Adrenal gland (tissue), 12 donors: ENCODE results near the gene CUL4A. TPM values are rescaled to one million over a fixed set of nuclear protein-coding genes. Genes with fewer than 3 reads are reported as not detected.

Experiments used
- DNase-seq, 7 donors: peaks; one replicate each; pipeline ENCODE4 v3.0.0-alpha.2; 2019 to 2020
- H3K27ac ChIP-seq, 5 donors: fragments of 200-600 bp; sonication (generic) in 4 of 5; 1 replicate in 3 of 5; 2 replicates in 2 of 5; pipeline versions ENCODE4 v1.5.1 to v1.8.0; 2016 to 2020; ENCODE audit warnings: mild to moderate bottlenecking in 1 of 5
- H3K27me3 ChIP-seq: fragments of 200-600 bp; 2 replicates; pipeline ENCODE4 v1.8.0; 2021
- H3K36me3 ChIP-seq, 2 donors: fragments of 200-600 bp; replicated peaks in 1 of 2; 1 replicate in 1 of 2; 2 replicates in 1 of 2; pipeline versions ENCODE4 v1.5.1 to v1.8.0; 2018 to 2022
- H3K4me1 ChIP-seq, 2 donors: fragments of 200-600 bp; replicated peaks in 1 of 2; 1 replicate in 1 of 2; 2 replicates in 1 of 2; pipeline versions ENCODE4 v1.5.1 to v1.8.0; 2018 to 2021
- H3K4me3 ChIP-seq, 4 donors: fragments of 200-600 bp; sonication (generic) in 3 of 4; one replicate each; pipeline ENCODE4 v1.5.1; 2016 to 2018
- H3K9me3 ChIP-seq, 3 donors: fragments of 200-600 bp; sonication (generic) in 1 of 3; replicated peaks in 1 of 3; 1 replicate in 2 of 3; 2 replicates in 1 of 3; pipeline versions ENCODE4 v1.5.1 to v1.8.0; 2016 to 2021
- CTCF ChIP-seq, 6 experiments: fragments of 450-650 bp in 4 of 6; fragments of 200-600 bp in 2 of 6; sonication (generic) in 1 of 6; IDR thresholded peaks; 1 replicate in 5 of 6; 2 replicates in 1 of 6; pipeline versions ENCODE4 v1.5.1 to v1.8.0; 2016 to 2021; ENCODE audit warnings: antibody characterized with exemption in 6 of 6, mild to moderate bottlenecking in 2 of 6, moderate library complexity in 1 of 6
- POLR2A ChIP-seq, 2 donors: fragments of 450-650 bp; IDR thresholded peaks; one replicate each; pipeline ENCODE4 v1.6.1; 2017; ENCODE audit warnings: antibody characterized with exemption in 2 of 2, mild to moderate bottlenecking in 2 of 2, moderate library complexity in 1 of 2
- WGBS, 4 donors: extraction: QIAGEN DNeasy Blood & Tissue Kit in 2 of 4; methylation state at CpG; one replicate each; pipeline versions ENCODE4 v1.1.5 to v1.1.7; 2013 to 2017; 5-methylcytosine and 5-hydroxymethylcytosine counted together
- intact Hi-C, 2 donors: fragments of 100-400 bp; cut with DNase I; formaldehyde crosslinking; loops; one replicate each; pipeline versions ENCODE4 v1.14.1 to v1.15.0; 2022 to 2023
- polyA plus RNA-seq, 3 donors: library from polyadenylated mRNA; stranded (reverse); fragments of 200-250 nt in 2 of 3; fragments of 350-450 nt in 1 of 3; fragmentation: Illumina TruSeq in 1 of 3; extraction: RNeasy Lipid Tissue Mini Kit (QIAGEN cat#74804) in 1 of 3; gene quantifications; one replicate each; pipeline ENCODE4 v1.2.3, GENCODE V29; 2013 to 2014
- total RNA-seq, 9 donors: library from RNA; depleted of rRNA in 4 of 9; stranded (reverse); fragments of >200 nt in 4 of 9; fragments of 120-200 nt in 1 of 9; fragmentation: NEBNext Ultra II Directional in 1 of 9; extraction: Animal tissue kit (Norgen Biotek cat#: 25700) in 1 of 9; gene quantifications; one replicate each; pipeline versions ENCODE4 v1.1.0 to v1.2.4, GENCODE V29; 2013 to 2023
- donor health status: healthy with polysubstance abuse.
- donor health status: Bipolar disorder and iron deficiency.
- donor health status: DM: yes; HTN: yes; CAD: no.
- donor health status: DM: no; HTN: no; CAD: no.
- donor health status: DM: no; HTN: no; CAD: no.
- donor health status: DM: yes; HTN: yes; CAD: no.

Gene CUL4A
- total and polyA plus RNA-seq, 12 donors, result 27.6 to 90.4 (median 58.7) TPM

DNA sequence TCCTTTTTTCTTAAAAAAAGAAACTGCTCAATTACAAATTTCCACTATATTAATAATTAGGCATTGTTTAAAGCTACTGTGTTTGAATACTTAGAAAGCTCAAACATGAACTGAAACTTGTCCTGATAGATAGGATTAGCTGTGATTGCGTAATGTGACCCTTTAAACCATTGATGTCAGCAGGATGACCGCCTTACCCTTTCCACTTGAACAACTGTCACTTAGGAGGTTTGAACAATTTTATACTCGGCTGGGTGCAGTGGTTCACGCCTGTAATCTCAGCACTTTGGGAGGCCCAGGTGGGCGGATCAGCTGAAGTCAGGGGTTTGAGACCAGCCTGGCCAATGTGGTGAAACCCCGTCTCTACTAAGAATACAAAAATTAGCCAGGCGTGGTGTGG lies 90.5 kb downstream of the CUL4A start:
- Histone ChIP-seq H3K4me1 (peaks cover 21 to 48% of the 10 kb centered on the region in 2 donors), H3K27me3 (no peaks in the 10 kb centered on the region), H3K4me3 (no peak overlapping the region), H3K36me3 (no peaks in the 10 kb centered on the region), H3K27ac (peak overlapping the region in 2 of 5 donors; percentile 5 to 26), H3K9me3 (no peaks in the 10 kb centered on the region)
- peak in 1 of 7 donors; percentile 45 for DNase-seq
- intact Hi-C loops, result no loop called here
- 63 to 75% (median 71%) methylated on average over 5 to 7 of the region's 7 CpGs for WGBS, 4 donors
- TF ChIP-seq CTCF (IDR thresholded peaks at IDR 0.05) (no peak), POLR2A (IDR thresholded peaks at IDR 0.05) (no peak)

DNA sequence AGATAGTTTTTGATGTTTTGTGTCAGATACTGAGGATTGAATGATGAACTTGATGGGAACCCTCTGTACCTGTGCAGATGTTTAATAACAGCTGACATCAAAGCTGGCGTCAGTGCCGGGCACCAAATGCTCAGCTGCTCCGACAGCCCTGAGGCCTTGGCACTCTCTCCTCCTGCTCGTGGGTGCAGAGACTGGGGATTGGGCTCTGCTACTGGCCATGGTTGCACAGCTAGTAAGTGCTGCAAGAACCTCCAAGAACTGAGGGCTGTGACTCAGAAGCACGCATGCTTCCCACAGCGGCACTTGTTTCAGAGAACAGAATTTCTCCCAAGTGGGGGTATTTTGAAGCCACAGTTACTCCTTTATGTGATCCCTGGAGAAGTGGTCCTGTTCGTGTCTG lies 93.6 kb downstream of the CUL4A start:
- TF ChIP-seq CTCF (IDR thresholded peaks at IDR 0.05), result no peak
- TF ChIP-seq POLR2A (IDR thresholded peaks at IDR 0.05), result no peak
- peaks cover 0 to 4% of the 10 kb centered on the region in 2 donors for H3K36me3 ChIP-seq
- intact Hi-C loops, result no loop called here
- H3K4me1 ChIP-seq, result peaks cover 13 to 44% of the 10 kb centered on the region in 2 donors
- H3K4me3 ChIP-seq, result no peak overlapping the region
- H3K27ac ChIP-seq, result no peak overlapping the region
- DNase-seq, result peak in 2 of 7 donors; percentile 48 to 49
- no peaks in the 10 kb centered on the region for H3K27me3 ChIP-seq
- WGBS, 4 donors, result 51 to 84% (median 78%) methylated on average over 6 to 7 of the region's 7 CpGs
- H3K9me3 ChIP-seq, result no peaks in the 10 kb centered on the region

DNA sequence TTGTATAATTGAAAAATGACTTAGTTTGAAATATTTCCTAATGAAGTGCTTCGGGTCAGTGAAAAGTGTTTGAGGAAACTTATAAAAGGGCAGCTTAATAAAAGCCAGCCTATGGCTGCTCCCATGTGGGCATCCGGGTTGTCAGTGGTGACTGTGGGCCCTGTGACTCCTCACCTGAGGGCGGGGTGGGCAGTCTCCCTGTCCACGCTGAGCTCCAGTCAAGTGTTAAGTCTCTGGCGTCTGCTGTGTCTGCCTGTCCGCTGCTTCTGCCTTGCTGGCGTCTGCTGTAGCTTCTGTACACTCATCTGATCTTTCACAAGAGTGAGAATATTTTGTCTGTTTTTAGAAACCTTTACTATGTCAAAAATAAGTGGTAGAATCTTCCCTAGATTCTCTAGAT lies 94.7 kb downstream of the CUL4A start:
- Histone ChIP-seq H3K9me3 (no peaks in the 10 kb centered on the region), H3K27me3 (no peaks in the 10 kb centered on the region), H3K27ac (no peak overlapping the region), H3K4me1 (peaks cover 5 to 33% of the 10 kb centered on the region in 2 donors), H3K4me3 (no peak overlapping the region), H3K36me3 (peaks cover 0 to 4% of the 10 kb centered on the region in 2 donors)
- TF ChIP-seq CTCF (IDR thresholded peaks at IDR 0.05), result no peak
- TF ChIP-seq POLR2A (IDR thresholded peaks at IDR 0.05), result no peak
- intact Hi-C loops, result no loop called here
- 76 to 91% (median 86%) methylated on average over 7 of the region's 7 CpGs for WGBS, 4 donors
- DNase-seq, result no peak

DNA sequence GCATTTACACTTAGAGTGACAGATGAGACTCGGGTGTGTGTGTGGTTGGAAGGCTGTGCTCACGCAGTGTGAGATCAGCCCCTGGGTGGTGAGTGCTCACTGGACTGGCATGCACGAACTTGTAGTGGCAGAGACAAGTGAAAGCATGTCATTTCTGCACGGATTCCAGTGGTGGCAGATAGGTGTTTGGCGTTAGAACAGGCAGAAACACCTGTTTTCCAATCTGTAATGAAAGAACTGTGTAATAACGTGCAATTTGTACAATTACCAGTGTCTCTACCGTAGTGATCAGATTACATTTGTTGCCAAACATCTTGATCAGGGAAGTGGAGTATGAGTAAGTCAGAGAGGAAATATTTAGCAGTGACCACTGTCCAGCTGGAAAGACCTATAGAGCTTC lies 95.8 kb downstream of the CUL4A start:
- Histone ChIP-seq H3K4me1 (peaks cover 0 to 23% of the 10 kb centered on the region in 2 donors), H3K4me3 (no peak overlapping the region), H3K36me3 (peaks cover 0 to 13% of the 10 kb centered on the region in 2 donors), H3K9me3 (no peaks in the 10 kb centered on the region), H3K27ac (no peak overlapping the region), H3K27me3 (no peaks in the 10 kb centered on the region)
- no peak for TF ChIP-seq CTCF (IDR thresholded peaks at IDR 0.05)
- no peak for TF ChIP-seq POLR2A (IDR thresholded peaks at IDR 0.05)
- 62 to 75% (median 63%) methylated on average over 7 of the region's 7 CpGs for WGBS, 4 donors
- no peak for DNase-seq
- intact Hi-C loops, result no loop called here
